Esophagus squamous epithelium (tissue), 5 donors: ENCODE results near the gene SEC16B. TPM values are rescaled to one million over a fixed set of nuclear protein-coding genes. Genes with fewer than 3 reads are reported as not detected.

Source experiments
- DNase-seq: peaks from one replicate; lab custom pipeline; 2025; lab: John Stamatoyannopoulos, UW
- H3K27ac ChIP-seq, 4 donors: fragments of 200-600 bp; sonication (generic); one replicate each; pipeline ENCODE4 v1.5.1; 2016 to 2019; ENCODE audit warnings: mild to moderate bottlenecking in 1 of 4
- H3K27me3 ChIP-seq, 4 donors: fragments of 200-600 bp; sonication (generic); 1 replicate in 3 of 4; 2 replicates in 1 of 4; pipeline versions ENCODE4 v1.5.1 to v1.6.0; 2017 to 2021; ENCODE audit warnings: antibody characterized with exemption in 1 of 4
- H3K36me3 ChIP-seq, 3 donors: fragments of 200-600 bp; sonication (generic); one replicate each; pipeline ENCODE4 v1.5.1; 2016 to 2019
- H3K4me1 ChIP-seq, 3 donors: fragments of 200-600 bp; sonication (generic); one replicate each; pipeline ENCODE4 v1.5.1; 2017 to 2019
- H3K4me3 ChIP-seq, 4 donors: fragments of 200-600 bp; sonication (generic); 1 replicate in 3 of 4; 2 replicates in 1 of 4; pipeline ENCODE4 v1.5.1; 2016 to 2019; ENCODE audit warnings: mild to moderate bottlenecking in 2 of 4, moderate library complexity in 1 of 4
- H3K9me3 ChIP-seq, 3 donors: fragments of 200-600 bp; sonication (generic); one replicate each; pipeline ENCODE4 v1.5.1; 2016 to 2019
- POLR2A ChIP-seq, 4 donors: fragments of 450-650 bp; IDR thresholded peaks; one replicate each; pipeline ENCODE4 v1.6.1; 2017; ENCODE audit warnings: antibody characterized with exemption in 4 of 4, mild to moderate bottlenecking in 4 of 4, moderate library complexity in 3 of 4
- WGBS, 2 donors: methylation state at CpG; one replicate each; pipeline ENCODE4 v1.1.5; 2018; 5-methylcytosine and 5-hydroxymethylcytosine counted together
- intact Hi-C: fragments of 100-400 bp; cut with DNase I; formaldehyde crosslinking; loops from one replicate; pipeline ENCODE4 v1.15.0; 2022
- total RNA-seq, 4 donors: library from RNA; depleted of rRNA; stranded (reverse); fragments of >200 nt; gene quantifications; one replicate each; pipeline ENCODE4 v1.1.0, GENCODE V29; 2016
- TF ChIP-seq, protein P1 (sequence below), 6 experiments: fragments of 450-650 bp in 4 of 6; fragments of 200-600 bp in 2 of 6; sonication (generic) in 2 of 6; IDR thresholded peaks; one replicate each; pipeline ENCODE4 v1.5.1; 2016 to 2019; ENCODE audit warnings: antibody characterized with exemption in 6 of 6, mild to moderate bottlenecking in 4 of 6, moderate library complexity in 4 of 6
- donor health status: DM: yes; HTN: yes; CAD: no.

Gene SEC16B
- total RNA-seq, 4 donors from 2014 or later = 0.61 to 2.1 (median 1.3) TPM

DNA sequence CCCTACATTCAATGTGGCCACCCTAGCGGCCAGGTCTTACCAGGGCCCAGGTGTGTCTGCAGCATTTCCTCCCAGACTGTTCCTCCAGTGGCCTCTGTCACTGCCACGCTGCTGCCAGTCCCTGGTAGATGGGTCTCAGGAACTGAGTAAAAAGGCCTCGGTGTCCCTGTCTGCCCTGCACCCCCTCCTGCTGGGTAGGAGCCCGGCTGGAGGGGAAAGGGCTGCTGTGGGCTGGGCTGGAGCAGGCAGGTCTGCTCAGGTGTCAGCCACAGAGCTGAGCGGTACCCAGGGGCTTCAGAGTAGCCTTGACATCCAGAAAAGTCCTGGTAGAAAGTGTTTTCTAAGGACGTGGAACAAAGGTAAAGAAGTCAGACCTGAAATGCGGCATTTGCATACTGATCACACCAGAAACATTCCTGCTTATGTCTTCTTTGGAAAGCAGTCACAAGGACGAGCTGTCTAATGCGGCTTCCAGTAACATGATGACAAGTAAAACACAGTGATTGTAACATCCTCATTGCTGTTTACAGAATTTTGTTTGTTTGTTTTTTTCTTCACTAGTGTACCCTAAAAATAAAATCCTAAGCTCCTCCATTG, 32.6 kb downstream of the SEC16B start:
- Histone ChIP-seq H3K4me1 (no peaks in the 10 kb centered on the region), H3K9me3 (no peaks in the 10 kb centered on the region), H3K36me3 (peaks cover 0 to 52% (median 4%) of the 10 kb centered on the region in 3 donors), H3K4me3 (no peak overlapping the region), H3K27ac (no peak overlapping the region), H3K27me3 (no peaks in the 10 kb centered on the region)
- no peak for TF ChIP-seq POLR2A (IDR thresholded peaks at IDR 0.05)
- TF ChIP-seq, protein P1, sequence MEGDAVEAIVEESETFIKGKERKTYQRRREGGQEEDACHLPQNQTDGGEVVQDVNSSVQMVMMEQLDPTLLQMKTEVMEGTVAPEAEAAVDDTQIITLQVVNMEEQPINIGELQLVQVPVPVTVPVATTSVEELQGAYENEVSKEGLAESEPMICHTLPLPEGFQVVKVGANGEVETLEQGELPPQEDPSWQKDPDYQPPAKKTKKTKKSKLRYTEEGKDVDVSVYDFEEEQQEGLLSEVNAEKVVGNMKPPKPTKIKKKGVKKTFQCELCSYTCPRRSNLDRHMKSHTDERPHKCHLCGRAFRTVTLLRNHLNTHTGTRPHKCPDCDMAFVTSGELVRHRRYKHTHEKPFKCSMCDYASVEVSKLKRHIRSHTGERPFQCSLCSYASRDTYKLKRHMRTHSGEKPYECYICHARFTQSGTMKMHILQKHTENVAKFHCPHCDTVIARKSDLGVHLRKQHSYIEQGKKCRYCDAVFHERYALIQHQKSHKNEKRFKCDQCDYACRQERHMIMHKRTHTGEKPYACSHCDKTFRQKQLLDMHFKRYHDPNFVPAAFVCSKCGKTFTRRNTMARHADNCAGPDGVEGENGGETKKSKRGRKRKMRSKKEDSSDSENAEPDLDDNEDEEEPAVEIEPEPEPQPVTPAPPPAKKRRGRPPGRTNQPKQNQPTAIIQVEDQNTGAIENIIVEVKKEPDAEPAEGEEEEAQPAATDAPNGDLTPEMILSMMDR (IDR thresholded peaks at IDR 0.05) = no peak
- 83% methylated on average over 4 to 7 of the region's 9 CpGs for WGBS, 2 donors
- intact Hi-C loops = no loop called here
- DNase-seq = no peak

DNA sequence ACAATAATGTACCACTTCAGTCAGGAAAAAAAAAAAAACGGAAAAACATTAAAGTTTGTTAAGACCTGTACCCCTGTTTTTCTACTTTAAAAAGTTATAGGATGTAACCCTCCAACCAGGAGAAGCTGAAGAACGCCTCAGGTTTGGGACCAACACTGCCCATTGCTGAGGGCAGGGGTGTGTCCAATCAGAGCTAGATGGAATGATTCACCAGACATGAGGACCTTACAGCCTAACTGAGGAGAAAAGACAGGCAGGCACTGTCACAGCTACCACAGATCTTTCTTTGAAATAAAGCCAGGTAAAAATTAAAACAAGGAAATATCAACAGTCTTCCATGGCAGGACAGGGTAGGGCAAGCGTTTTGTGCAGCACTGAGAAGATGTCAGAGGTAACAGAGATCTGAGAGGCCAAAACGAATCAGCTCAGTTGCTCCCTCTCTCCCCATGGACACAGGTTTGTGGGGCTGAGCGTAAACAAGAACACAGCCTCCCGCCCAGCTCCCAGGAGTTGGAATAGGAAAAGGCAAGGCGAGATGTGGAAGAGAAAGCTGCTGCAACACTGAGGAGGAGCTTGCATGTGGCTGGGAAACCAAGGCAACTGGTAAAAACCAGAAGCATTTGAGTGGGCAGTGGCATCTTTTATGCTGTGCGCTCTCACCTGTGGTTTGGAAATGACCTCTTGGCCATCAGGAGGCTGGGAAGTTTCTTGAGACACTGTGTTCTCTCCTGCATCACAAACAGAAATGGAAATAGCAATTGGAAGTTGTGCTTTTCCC, 34.0 kb downstream of the SEC16B start:
- H3K4me1 ChIP-seq = no peaks in the 10 kb centered on the region
- no peaks in the 10 kb centered on the region for H3K27me3 ChIP-seq
- H3K36me3 ChIP-seq = peaks cover 0 to 51% (median 5%) of the 10 kb centered on the region in 3 donors
- TF ChIP-seq, protein P1 (IDR thresholded peaks at IDR 0.05) = no peak
- TF ChIP-seq POLR2A (IDR thresholded peaks at IDR 0.05) = no peak
- no peaks in the 10 kb centered on the region for H3K9me3 ChIP-seq
- no peak overlapping the region for H3K4me3 ChIP-seq
- DNase-seq = no peak
- H3K27ac ChIP-seq = no peak overlapping the region
- 74 to 84% methylated on average over 8 of the region's 8 CpGs for WGBS, 2 donors
- intact Hi-C loops = no loop called here

GRCh38 chr1:177934927-177935326, 34.9 kb downstream of the SEC16B start:
- Histone ChIP-seq H3K4me3 (no peak overlapping the region), H3K36me3 (peaks cover 0 to 49% (median 5%) of the 10 kb centered on the region in 3 donors), H3K27me3 (no peaks in the 10 kb centered on the region), H3K9me3 (no peaks in the 10 kb centered on the region), H3K4me1 (no peaks in the 10 kb centered on the region), H3K27ac (no peak overlapping the region)
- intact Hi-C loops = no loop called here
- TF ChIP-seq, protein P1 (IDR thresholded peaks at IDR 0.05) = no peak
- no peak for TF ChIP-seq POLR2A (IDR thresholded peaks at IDR 0.05)
- 79 to 89% methylated on average over 3 of the region's 3 CpGs for WGBS, 2 donors
- DNase-seq = no peak

- Histone ChIP-seq H3K27me3 (no peaks in the 10 kb centered on the region), H3K4me1 (no peaks in the 10 kb centered on the region), H3K36me3 (peaks cover 0 to 53% (median 5%) of the 10 kb centered on the region in 3 donors), H3K9me3 (no peaks in the 10 kb centered on the region), H3K4me3 (no peak overlapping the region), H3K27ac (no peak overlapping the region)
- no peak for DNase-seq
- 83 to 93% methylated on average over 3 of the region's 3 CpGs for WGBS, 2 donors
- intact Hi-C loops = no loop called here
- no peak for TF ChIP-seq POLR2A (IDR thresholded peaks at IDR 0.05)
- TF ChIP-seq, protein P1 (IDR thresholded peaks at IDR 0.05) = no peak
These were observed 35.4 kb downstream of the SEC16B start for GRCh38 chr1:177934461-177934860.

- no peak overlapping the region for H3K4me3 ChIP-seq
- 59 to 78% methylated on average over 1 of the region's 1 CpG for WGBS, 2 donors
- H3K27ac ChIP-seq = no peak overlapping the region
- intact Hi-C loops = no loop called here
- no peaks in the 10 kb centered on the region for H3K9me3 ChIP-seq
- peaks cover 0 to 59% (median 5%) of the 10 kb centered on the region in 3 donors for H3K36me3 ChIP-seq
- H3K4me1 ChIP-seq = no peaks in the 10 kb centered on the region
- H3K27me3 ChIP-seq = no peaks in the 10 kb centered on the region
- DNase-seq = no peak
- TF ChIP-seq, protein P1 (IDR thresholded peaks at IDR 0.05) = no peak
These were observed 36.0 kb downstream of the SEC16B start for GRCh38 chr1:177933881-177934280.
